ENCODE results near the gene FOXP1. TPM values are rescaled to one million over a fixed set of nuclear protein-coding genes. Genes with fewer than 3 reads are reported as not detected.

The FOXP1 gene
- total and polyA plus RNA-seq, 2 donors from 2014 or later, result 6.7 to 87.2 TPM

DNA sequence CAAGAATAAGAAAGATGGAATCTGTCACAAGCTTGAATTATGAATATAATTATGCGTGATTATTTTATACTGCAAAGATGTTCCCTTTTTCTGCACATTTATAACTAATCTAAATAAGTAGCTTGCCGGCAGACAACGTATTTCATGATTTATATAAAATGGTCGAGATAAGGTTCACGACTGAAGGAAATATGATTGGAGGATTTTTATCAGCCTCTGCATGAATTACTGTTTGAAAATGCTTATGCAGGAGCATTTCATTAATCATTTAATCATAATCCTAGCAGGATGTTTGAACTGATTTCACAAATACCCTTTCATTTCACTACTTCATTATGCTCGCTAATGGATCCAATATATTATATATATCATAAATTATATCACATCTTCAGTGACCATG lies 580.0 kb downstream of the FOXP1 start:
- peaks cover 0 to 2% (median 0%) of the 10 kb centered on the region in 3 donors for H3K36me3 ChIP-seq (ENCODE audit: control insufficient read depth in 2 of 3, insufficient read depth in 3 of 3, low read length in 3 of 3)
- no peak overlapping the region for H3K9ac ChIP-seq (ENCODE audit: low read length in 3 of 3)
- TF ChIP-seq, protein P1, sequence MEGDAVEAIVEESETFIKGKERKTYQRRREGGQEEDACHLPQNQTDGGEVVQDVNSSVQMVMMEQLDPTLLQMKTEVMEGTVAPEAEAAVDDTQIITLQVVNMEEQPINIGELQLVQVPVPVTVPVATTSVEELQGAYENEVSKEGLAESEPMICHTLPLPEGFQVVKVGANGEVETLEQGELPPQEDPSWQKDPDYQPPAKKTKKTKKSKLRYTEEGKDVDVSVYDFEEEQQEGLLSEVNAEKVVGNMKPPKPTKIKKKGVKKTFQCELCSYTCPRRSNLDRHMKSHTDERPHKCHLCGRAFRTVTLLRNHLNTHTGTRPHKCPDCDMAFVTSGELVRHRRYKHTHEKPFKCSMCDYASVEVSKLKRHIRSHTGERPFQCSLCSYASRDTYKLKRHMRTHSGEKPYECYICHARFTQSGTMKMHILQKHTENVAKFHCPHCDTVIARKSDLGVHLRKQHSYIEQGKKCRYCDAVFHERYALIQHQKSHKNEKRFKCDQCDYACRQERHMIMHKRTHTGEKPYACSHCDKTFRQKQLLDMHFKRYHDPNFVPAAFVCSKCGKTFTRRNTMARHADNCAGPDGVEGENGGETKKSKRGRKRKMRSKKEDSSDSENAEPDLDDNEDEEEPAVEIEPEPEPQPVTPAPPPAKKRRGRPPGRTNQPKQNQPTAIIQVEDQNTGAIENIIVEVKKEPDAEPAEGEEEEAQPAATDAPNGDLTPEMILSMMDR (IDR thresholded peaks at IDR 0.05; ENCODE audit: borderline replicate concordance, extremely low read depth, insufficient read depth), result no peak
- peaks cover 0 to 11% (median 5%) of the 10 kb centered on the region in 3 donors for H3K4me1 ChIP-seq (ENCODE audit: control insufficient read depth in 2 of 3, insufficient read depth in 2 of 3, low read depth in 1 of 3, low read length in 3 of 3)
- H3K4me3 ChIP-seq (ENCODE audit: low read length in 3 of 3), result no peak overlapping the region
- H3K9me3 ChIP-seq (ENCODE audit: control insufficient read depth in 2 of 3, insufficient read depth in 1 of 3, low read length in 3 of 3), result no peaks in the 10 kb centered on the region
- intact Hi-C loops (cut with DNase I), result no loop called here
- no peak overlapping the region for H3K27ac ChIP-seq (ENCODE audit: low read depth in 2 of 2, low read length in 2 of 2)
- no peaks in the 10 kb centered on the region for H3K27me3 ChIP-seq (ENCODE audit: control insufficient read depth, insufficient read depth, low read length)
- DNase-seq, result no peak
- no peak for FAIRE-seq

DNA sequence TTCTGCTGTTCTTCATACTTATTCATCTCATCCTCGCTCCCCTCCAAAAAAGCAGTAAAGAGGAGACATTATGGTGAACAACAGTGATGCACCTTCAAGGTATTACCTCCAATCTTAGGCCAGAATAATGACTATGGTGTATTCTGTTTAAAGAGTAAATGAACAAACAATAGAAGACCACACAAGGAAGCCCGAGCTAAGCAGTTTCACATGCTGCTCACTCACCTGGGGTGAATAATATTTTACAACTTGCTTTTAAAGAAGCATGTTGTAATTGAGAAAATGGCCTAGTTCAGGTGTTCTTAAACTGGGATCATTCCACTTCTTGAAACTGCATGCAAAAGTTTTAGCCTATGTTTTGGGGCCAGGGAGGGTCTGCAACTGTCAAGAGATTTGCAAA lies 581.2 kb downstream of the FOXP1 start:
- no peaks in the 10 kb centered on the region for H3K27me3 ChIP-seq (ENCODE audit: control insufficient read depth, insufficient read depth, low read length)
- H3K36me3 ChIP-seq (ENCODE audit: control insufficient read depth in 2 of 3, insufficient read depth in 3 of 3, low read length in 3 of 3), result peaks cover 0 to 2% (median 0%) of the 10 kb centered on the region in 3 donors
- no peak overlapping the region for H3K9ac ChIP-seq (ENCODE audit: low read length in 3 of 3)
- FAIRE-seq (no peak), DNase-seq (no peak)
- intact Hi-C loops (cut with DNase I), result no loop called here
- TF ChIP-seq, protein P1 (IDR thresholded peaks at IDR 0.05; ENCODE audit: borderline replicate concordance, extremely low read depth, insufficient read depth), result no peak
- no peak overlapping the region for H3K4me3 ChIP-seq (ENCODE audit: low read length in 3 of 3)
- H3K9me3 ChIP-seq (ENCODE audit: control insufficient read depth in 2 of 3, insufficient read depth in 1 of 3, low read length in 3 of 3), result no peaks in the 10 kb centered on the region
- peaks cover 0 to 8% (median 5%) of the 10 kb centered on the region in 3 donors for H3K4me1 ChIP-seq (ENCODE audit: control insufficient read depth in 2 of 3, insufficient read depth in 2 of 3, low read depth in 1 of 3, low read length in 3 of 3)
- H3K27ac ChIP-seq (ENCODE audit: low read depth in 2 of 2, low read length in 2 of 2), result no peak overlapping the region

DNA sequence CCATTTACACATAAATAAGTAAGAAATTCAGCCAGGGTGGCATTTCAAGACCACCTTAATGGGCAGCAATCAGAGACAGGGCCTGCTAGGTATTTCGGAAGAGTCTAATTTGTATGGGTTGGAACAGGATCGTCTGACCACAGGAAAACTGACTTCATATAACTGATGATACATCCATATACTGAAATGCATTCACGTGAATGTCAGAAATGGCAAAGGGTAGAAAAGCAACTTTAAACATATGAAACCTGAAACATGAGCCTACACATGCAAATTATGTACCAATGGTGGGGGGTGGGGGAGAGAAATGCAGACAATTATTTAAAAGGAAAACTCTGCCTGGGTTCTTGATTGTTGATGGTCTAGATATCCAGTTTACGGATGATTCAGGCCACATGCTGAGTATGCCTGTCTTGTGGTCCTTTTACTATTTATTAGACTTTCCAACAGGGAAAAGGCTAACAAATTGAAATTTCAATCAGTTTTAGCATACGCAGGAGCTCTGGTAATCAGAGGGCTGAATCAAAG lies 582.2 kb downstream of the FOXP1 start:
- intact Hi-C loops (cut with DNase I), result no loop called here
- no peak overlapping the region for H3K27ac ChIP-seq (ENCODE audit: low read depth in 2 of 2, low read length in 2 of 2)

More for the DNA sequence above, 582.2 kb downstream of the FOXP1 start:
- no peaks in the 10 kb centered on the region for H3K27me3 ChIP-seq (ENCODE audit: control insufficient read depth, insufficient read depth, low read length)
- TF ChIP-seq, protein P1 (IDR thresholded peaks at IDR 0.05; ENCODE audit: borderline replicate concordance, extremely low read depth, insufficient read depth), result no peak
- FAIRE-seq (no peak), DNase-seq (no peak)
- H3K9me3 ChIP-seq (ENCODE audit: control insufficient read depth in 2 of 3, insufficient read depth in 1 of 3, low read length in 3 of 3), result no peaks in the 10 kb centered on the region
- peaks cover 0 to 5% (median 2%) of the 10 kb centered on the region in 3 donors for H3K4me1 ChIP-seq (ENCODE audit: control insufficient read depth in 2 of 3, insufficient read depth in 2 of 3, low read depth in 1 of 3, low read length in 3 of 3)
- H3K4me3 ChIP-seq (ENCODE audit: low read length in 3 of 3), result no peak overlapping the region
- H3K36me3 ChIP-seq (ENCODE audit: control insufficient read depth in 2 of 3, insufficient read depth in 3 of 3, low read length in 3 of 3), result peaks cover 0 to 2% (median 0%) of the 10 kb centered on the region in 3 donors
- H3K9ac ChIP-seq (ENCODE audit: low read length in 3 of 3), result no peak overlapping the region
